ENCODE data around the gene RANBP17. TPM values are rescaled to one million over a fixed set of nuclear protein-coding genes. Genes with fewer than 3 reads are reported as not detected.

RANBP17 gene
- total RNA-seq, 1 donor from 2014 or later, result 49.7 TPM

- TF ChIP-seq CTCF (IDR thresholded peaks at IDR 0.05), result no peak
- TF ChIP-seq EZH2 (IDR thresholded peaks at IDR 0.05), result no peak
- no peak for TF ChIP-seq EZH2phosphoT487 (IDR thresholded peaks at IDR 0.05)
- no peak overlapping the region for H3K4me3 ChIP-seq
- H3K27ac Mint-ChIP-seq, result no peak overlapping the region
- no peaks in the 10 kb centered on the region for H3K9me3 ChIP-seq (ENCODE audit: low read depth)
- H3K27ac ChIP-seq, result no peak overlapping the region
- no peak overlapping the region for H3K4me2 ChIP-seq
- no peak overlapping the region for H3K9ac ChIP-seq
- H4K20me1 ChIP-seq (ENCODE audit: low read depth), result no peaks in the 10 kb centered on the region
- peaks cover 9% of the 10 kb centered on the region for H3K27me3 Mint-ChIP-seq (ENCODE audit: insufficient read depth, low read depth)
- no peaks in the 10 kb centered on the region for H3F3A ChIP-seq (ENCODE audit: low read depth)
- H3K4me1 ChIP-seq, result no peaks in the 10 kb centered on the region
- peaks cover 10% of the 10 kb centered on the region for H3K27me3 ChIP-seq
- no peaks in the 10 kb centered on the region for H3K4me1 Mint-ChIP-seq
- no peaks in the 10 kb centered on the region for H3K79me2 ChIP-seq (ENCODE audit: low read depth)
- no peaks in the 10 kb centered on the region for H3K9me3 Mint-ChIP-seq
- H3K36me3 Mint-ChIP-seq, result no peaks in the 10 kb centered on the region
- DNase-seq (ENCODE audit: low spot score), result no peak
- H2AFZ ChIP-seq (replicated peaks), result no peak overlapping the region
- H3K4me3 Mint-ChIP-seq, result no peak overlapping the region
- H3K36me3 ChIP-seq, result no peaks in the 10 kb centered on the region
Measured at GRCh38 chr5:171344936-171345608, 483.3 kb downstream of the RANBP17 start.

Small RNA genes within 50 kb of the gene (small RNA-seq; reads per million reads assigned to genes)
- not detected for gene AC091980.1

Other genes with a start within 250 kb of the RANBP17 start
- gene GABRP, start 78.3 kb upstream of the RANBP17 start, total RNA-seq (ENCODE audit: low replicate concordance), result 0.03 TPM in 1 of 2 replicates, not detected in the other